22Rv1 (cell line): Measurements from ENCODE around the gene PCIF1.

Source experiments
- CTCF ChIP-seq: fragments of 450-650 bp; IDR thresholded peaks from 2 replicates; pipeline ENCODE4 v1.5.1; 2017; ENCODE audit warnings: mild to moderate bottlenecking
- ZFX ChIP-seq: fragments of 450-650 bp; IDR thresholded peaks from 2 replicates; pipeline ENCODE4 v1.6.1; 2017; ENCODE audit warnings: antibody characterized with exemption, borderline replicate concordance

DNA sequence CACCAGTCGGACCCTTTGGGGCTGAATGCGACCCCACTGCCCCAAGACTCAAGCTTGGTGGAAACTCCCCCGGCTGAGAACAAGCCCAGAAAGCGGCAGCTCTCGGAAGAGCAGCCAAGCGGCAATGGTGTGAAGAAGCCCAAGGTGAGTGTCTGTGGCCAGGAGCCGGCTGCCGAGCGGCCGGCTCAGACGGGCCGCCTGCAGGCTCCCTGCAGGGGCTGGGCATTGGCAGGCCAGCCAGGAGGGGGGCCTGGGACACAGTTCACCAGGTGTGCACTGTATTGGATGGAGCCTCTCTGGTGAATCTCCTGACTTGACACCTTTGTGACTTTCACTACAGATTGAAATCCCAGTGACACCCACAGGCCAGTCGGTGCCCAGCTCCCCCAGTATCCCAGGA is 6.0 kb downstream of the PCIF1 start:
- no peak for TF ChIP-seq CTCF
- TF ChIP-seq ZFX: no peak
